Upper lobe of left lung (tissue), 6 donors: ENCODE results near the gene SCCPDH. TPM values are rescaled to one million over a fixed set of nuclear protein-coding genes. Genes with fewer than 3 reads are reported as not detected.

Source experiments
- ATAC-seq, 2 donors: fragments of 200-7000 bp; cut with Tn5 transposase; one replicate each; pipeline ENCODE4 v1.9.1; 2022; ENCODE audit warnings: mild to moderate bottlenecking in 2 of 2, moderate library complexity in 2 of 2; ENCODE audit not compliant: low FRiP score in 2 of 2
- DNase-seq, 2 donors: peaks; one replicate each; pipeline ENCODE4 v3.0.0-alpha.2; 2019 to 2020
- H3K27ac ChIP-seq, 4 donors: fragments of 200-600 bp; sonication (generic); one replicate each; pipeline ENCODE4 v1.5.1; 2016 to 2019
- H3K27me3 ChIP-seq, 4 donors: fragments of 200-600 bp; sonication (generic); one replicate each; pipeline ENCODE4 v1.5.1; 2017 to 2019
- H3K36me3 ChIP-seq, 4 donors: fragments of 200-600 bp; sonication (generic); one replicate each; pipeline ENCODE4 v1.5.1; 2016 to 2019
- H3K4me1 ChIP-seq, 4 donors: fragments of 200-600 bp; sonication (generic); one replicate each; pipeline ENCODE4 v1.5.1; 2018 to 2019
- H3K4me3 ChIP-seq, 4 donors: fragments of 200-600 bp; sonication (generic); one replicate each; pipeline ENCODE4 v1.5.1; 2017 to 2019; ENCODE audit warnings: mild to moderate bottlenecking in 2 of 4, moderate library complexity in 1 of 4
- H3K9me3 ChIP-seq, 4 donors: fragments of 200-600 bp; sonication (generic); one replicate each; pipeline ENCODE4 v1.5.1; 2018 to 2019
- CTCF ChIP-seq, 6 experiments: fragments of 450-650 bp in 4 of 6; fragments of 200-600 bp in 2 of 6; sonication (generic) in 2 of 6; IDR thresholded peaks; one replicate each; pipeline ENCODE4 v1.5.1; 2016 to 2019; ENCODE audit warnings: antibody characterized with exemption in 6 of 6
- EP300 ChIP-seq, 4 donors: sonication (generic); formaldehyde crosslinking; IDR thresholded peaks; one replicate each; pipeline ENCODE4 v1.5.1; 2017; ENCODE audit warnings: antibody characterized with exemption in 4 of 4, control low read depth in 2 of 4
- POLR2A ChIP-seq, 4 donors: fragments of 450-650 bp; IDR thresholded peaks; one replicate each; pipeline ENCODE4 v1.5.1; 2016 to 2017; ENCODE audit warnings: antibody characterized with exemption in 4 of 4, mild to moderate bottlenecking in 2 of 4
- POLR2AphosphoS5 ChIP-seq, 2 donors: sonication (generic); formaldehyde crosslinking; IDR thresholded peaks; one replicate each; pipeline ENCODE4 v1.5.1; 2017; ENCODE audit warnings: antibody characterized with exemption in 2 of 2
- WGBS, 2 donors: methylation state at CpG; one replicate each; pipeline ENCODE4 v1.1.5; 2017 to 2018; 5-methylcytosine and 5-hydroxymethylcytosine counted together
- total RNA-seq, 6 donors: library from RNA; depleted of rRNA in 4 of 6; stranded (reverse); fragments of >200 nt in 4 of 6; gene quantifications; one replicate each; pipeline versions ENCODE4 v1.1.0 to v1.2.1, GENCODE V29; 2016 to 2021
- donor health status: DM: no; HTN: no; CAD: no; lungs with moderate emphysema.
- donor health status: DM: no; HTN: yes; CAD: no; lungs with severe emphysema.

SCCPDH gene
- total RNA-seq, 6 donors from 2014 or later, result 16.8 to 30.3 (median 23.1) TPM

GRCh38 chr1:246776923-246777322 is 52.7 kb downstream of the SCCPDH start:
- Histone ChIP-seq H3K4me1 (no peaks in the 10 kb centered on the region), H3K4me3 (no peak overlapping the region), H3K36me3 (peaks cover 0 to 18% (median 13%) of the 10 kb centered on the region in 4 donors), H3K27ac (no peak overlapping the region), H3K27me3 (no peaks in the 10 kb centered on the region), H3K9me3 (no peaks in the 10 kb centered on the region)
- DNase-seq, result no peak
- TF ChIP-seq POLR2AphosphoS5 (IDR thresholded peaks at IDR 0.05), result no peak
- no peak for TF ChIP-seq EP300 (IDR thresholded peaks at IDR 0.05)
- no peak for TF ChIP-seq POLR2A (IDR thresholded peaks at IDR 0.05)
- no peak for TF ChIP-seq CTCF (IDR thresholded peaks at IDR 0.05)
- ATAC-seq, result no peak
- 95 to 96% methylated on average over 5 to 6 of the region's 6 CpGs for WGBS, 2 donors

GRCh38 chr1:246778663-246779062 is 54.5 kb downstream of the SCCPDH start:
- no peak for TF ChIP-seq POLR2A (IDR thresholded peaks at IDR 0.05)
- TF ChIP-seq POLR2AphosphoS5 (IDR thresholded peaks at IDR 0.05), result no peak
- no peak for TF ChIP-seq CTCF (IDR thresholded peaks at IDR 0.05)
- no peak for TF ChIP-seq EP300 (IDR thresholded peaks at IDR 0.05)
- no peak for DNase-seq

GRCh38 chr1:246779561-246780175 is 55.5 kb downstream of the SCCPDH start:
- DNase-seq (peak in 1 of 2 donors; percentile 45), ATAC-seq (no peak)
- TF ChIP-seq CTCF (IDR thresholded peaks at IDR 0.05) (no peak), EP300 (IDR thresholded peaks at IDR 0.05) (no peak), POLR2AphosphoS5 (IDR thresholded peaks at IDR 0.05) (no peak), POLR2A (IDR thresholded peaks at IDR 0.05) (no peak)
- Histone ChIP-seq H3K27ac (no peak overlapping the region), H3K4me3 (no peak overlapping the region), H3K9me3 (no peaks in the 10 kb centered on the region), H3K36me3 (peaks cover 0 to 18% (median 13%) of the 10 kb centered on the region in 4 donors), H3K27me3 (no peaks in the 10 kb centered on the region), H3K4me1 (peaks cover 0 to 4% (median 1%) of the 10 kb centered on the region in 4 donors)
- 89 to 95% methylated on average over 13 of the region's 13 CpGs for WGBS, 2 donors

More at GRCh38 chr1:246778663-246779062, 54.5 kb downstream of the SCCPDH start:
- WGBS, 2 donors, result 93 to 97% methylated on average over 10 of the region's 10 CpGs
- Histone ChIP-seq H3K9me3 (no peaks in the 10 kb centered on the region), H3K36me3 (peaks cover 0 to 18% (median 13%) of the 10 kb centered on the region in 4 donors), H3K4me1 (no peaks in the 10 kb centered on the region), H3K27ac (no peak overlapping the region), H3K4me3 (no peak overlapping the region), H3K27me3 (no peaks in the 10 kb centered on the region)
- no peak for ATAC-seq

GRCh38 chr1:246780264-246780663 is 56.1 kb downstream of the SCCPDH start:
- ATAC-seq (no peak), DNase-seq (no peak)
- peaks cover 0 to 18% (median 10%) of the 10 kb centered on the region in 4 donors for H3K36me3 ChIP-seq
- H3K27ac ChIP-seq, result no peak overlapping the region
- 97% methylated on average over 8 to 9 of the region's 9 CpGs for WGBS, 2 donors
- H3K4me3 ChIP-seq, result no peak overlapping the region
- H3K9me3 ChIP-seq, result no peaks in the 10 kb centered on the region
- no peaks in the 10 kb centered on the region for H3K27me3 ChIP-seq
- TF ChIP-seq CTCF (IDR thresholded peaks at IDR 0.05) (no peak), POLR2AphosphoS5 (IDR thresholded peaks at IDR 0.05) (no peak), POLR2A (IDR thresholded peaks at IDR 0.05) (no peak), EP300 (IDR thresholded peaks at IDR 0.05) (no peak)
- peaks cover 0 to 8% (median 3%) of the 10 kb centered on the region in 4 donors for H3K4me1 ChIP-seq

GRCh38 chr1:246781212-246781611 is 57.0 kb downstream of the SCCPDH start:
- Histone ChIP-seq H3K27me3 (no peaks in the 10 kb centered on the region), H3K27ac (no peak overlapping the region), H3K9me3 (no peaks in the 10 kb centered on the region), H3K36me3 (peaks cover 0 to 14% (median 5%) of the 10 kb centered on the region in 4 donors), H3K4me1 (peaks cover 0 to 8% (median 3%) of the 10 kb centered on the region in 4 donors), H3K4me3 (no peak overlapping the region)
- no peak for TF ChIP-seq EP300 (IDR thresholded peaks at IDR 0.05)
- TF ChIP-seq POLR2AphosphoS5 (IDR thresholded peaks at IDR 0.05), result no peak
- TF ChIP-seq POLR2A (IDR thresholded peaks at IDR 0.05), result no peak
- no peak for TF ChIP-seq CTCF (IDR thresholded peaks at IDR 0.05)
- WGBS, 2 donors, result 91 to 92% methylated on average over 7 of the region's 7 CpGs
- no peak for DNase-seq
- ATAC-seq, result no peak
